ENCODE data around the gene MLH3. TPM values are rescaled to one million over a fixed set of nuclear protein-coding genes. Genes with fewer than 3 reads are reported as not detected.

Gene MLH3
- total RNA-seq, 3 donors from 2014 or later (not counting 1 experiment from before 2014, with no cell fraction given) = 15.5 to 20.7 (median 19.1) TPM

DNA sequence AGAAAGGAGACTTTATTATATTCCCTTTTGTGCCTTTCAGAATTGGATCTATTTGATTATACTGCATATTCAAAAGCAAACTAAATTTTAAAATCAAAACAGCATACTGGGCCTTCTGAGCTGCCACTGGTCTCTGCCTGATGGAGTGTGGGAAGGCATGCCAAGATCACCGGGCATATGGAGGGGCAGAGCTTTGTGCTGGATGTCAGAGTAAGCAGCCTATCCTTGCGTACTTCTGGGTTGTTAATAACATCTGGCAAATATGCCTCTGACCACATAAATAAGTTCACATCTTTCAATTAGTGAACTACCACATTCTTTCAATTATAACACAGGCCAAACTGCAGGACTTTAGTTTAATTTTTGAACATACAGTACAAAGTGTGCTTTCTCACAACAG lies 18.3 kb downstream of the MLH3 start:
- Histone ChIP-seq H3K9me3 (ENCODE audit: control insufficient read depth, insufficient read depth, low read length) (no peaks in the 10 kb centered on the region), H3K27ac (ENCODE audit: low read length) (no peak overlapping the region), H3K27me3 (ENCODE audit: control insufficient read depth, insufficient read depth, low read length) (no peaks in the 10 kb centered on the region), H3K4me1 (ENCODE audit: control insufficient read depth, insufficient read depth, low read length) (no peaks in the 10 kb centered on the region), H3K4me3 (ENCODE audit: low read length) (no peak overlapping the region), H3K36me3 (ENCODE audit: control insufficient read depth, insufficient read depth, low read length) (peaks cover 27% of the 10 kb centered on the region)
- H3K9me3 Mint-ChIP-seq = no peaks in the 10 kb centered on the region
- 98% methylated on average over 2 of the region's 2 CpGs for WGBS (ENCODE audit: insufficient coverage)
- H3K4me3 Mint-ChIP-seq = no peak overlapping the region
- TF ChIP-seq, protein P1, sequence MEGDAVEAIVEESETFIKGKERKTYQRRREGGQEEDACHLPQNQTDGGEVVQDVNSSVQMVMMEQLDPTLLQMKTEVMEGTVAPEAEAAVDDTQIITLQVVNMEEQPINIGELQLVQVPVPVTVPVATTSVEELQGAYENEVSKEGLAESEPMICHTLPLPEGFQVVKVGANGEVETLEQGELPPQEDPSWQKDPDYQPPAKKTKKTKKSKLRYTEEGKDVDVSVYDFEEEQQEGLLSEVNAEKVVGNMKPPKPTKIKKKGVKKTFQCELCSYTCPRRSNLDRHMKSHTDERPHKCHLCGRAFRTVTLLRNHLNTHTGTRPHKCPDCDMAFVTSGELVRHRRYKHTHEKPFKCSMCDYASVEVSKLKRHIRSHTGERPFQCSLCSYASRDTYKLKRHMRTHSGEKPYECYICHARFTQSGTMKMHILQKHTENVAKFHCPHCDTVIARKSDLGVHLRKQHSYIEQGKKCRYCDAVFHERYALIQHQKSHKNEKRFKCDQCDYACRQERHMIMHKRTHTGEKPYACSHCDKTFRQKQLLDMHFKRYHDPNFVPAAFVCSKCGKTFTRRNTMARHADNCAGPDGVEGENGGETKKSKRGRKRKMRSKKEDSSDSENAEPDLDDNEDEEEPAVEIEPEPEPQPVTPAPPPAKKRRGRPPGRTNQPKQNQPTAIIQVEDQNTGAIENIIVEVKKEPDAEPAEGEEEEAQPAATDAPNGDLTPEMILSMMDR (IDR thresholded peaks at IDR 0.05) = no peak
- no peak for ATAC-seq
- H3K4me1 Mint-ChIP-seq = no peaks in the 10 kb centered on the region
- H3K27me3 Mint-ChIP-seq (ENCODE audit: low read depth in 2 of 2) = no peaks in the 10 kb centered on the region
- H3K27ac Mint-ChIP-seq = no peak overlapping the region
- intact Hi-C loops (cut with micrococcal nuclease) = no loop called here
- no peak for DNase-seq
- peaks cover 12% of the 10 kb centered on the region for H3K36me3 Mint-ChIP-seq

DNA sequence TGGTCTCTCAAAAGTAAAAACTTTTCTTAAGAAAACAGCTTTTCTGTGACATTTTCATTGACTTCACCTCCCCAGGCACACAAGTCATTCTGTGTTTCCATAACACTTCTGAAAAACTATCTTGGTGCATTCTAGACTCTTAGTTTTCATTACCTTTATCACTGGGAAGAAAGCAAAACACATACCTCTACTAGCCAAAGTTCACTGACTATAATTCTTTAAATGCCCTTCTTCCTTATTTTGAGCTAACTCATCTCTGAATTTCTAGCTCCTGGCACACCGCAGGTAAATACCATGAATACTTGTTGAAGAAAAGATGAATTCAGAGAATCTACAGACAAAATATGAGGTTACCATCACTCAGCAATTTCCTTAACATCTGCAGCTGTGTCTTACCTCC lies 21.1 kb downstream of the MLH3 start:
- no peaks in the 10 kb centered on the region for H3K27me3 Mint-ChIP-seq (ENCODE audit: low read depth in 2 of 2)
- Histone ChIP-seq H3K36me3 (ENCODE audit: control insufficient read depth, insufficient read depth, low read length) (peaks cover 26% of the 10 kb centered on the region), H3K4me1 (ENCODE audit: control insufficient read depth, insufficient read depth, low read length) (no peaks in the 10 kb centered on the region), H3K9me3 (ENCODE audit: control insufficient read depth, insufficient read depth, low read length) (no peaks in the 10 kb centered on the region), H3K27me3 (ENCODE audit: control insufficient read depth, insufficient read depth, low read length) (no peaks in the 10 kb centered on the region), H3K4me3 (ENCODE audit: low read length) (no peak overlapping the region), H3K27ac (ENCODE audit: low read length) (no peak overlapping the region)
- TF ChIP-seq, protein P1 (IDR thresholded peaks at IDR 0.05) = no peak
- H3K4me1 Mint-ChIP-seq = no peaks in the 10 kb centered on the region
- no peak overlapping the region for H3K4me3 Mint-ChIP-seq
- 0% methylated on average over 1 of the region's 1 CpG for WGBS (ENCODE audit: insufficient coverage)
- DNase-seq (no peak), ATAC-seq (no peak)
- intact Hi-C loops (cut with micrococcal nuclease) = no loop called here
- no peaks in the 10 kb centered on the region for H3K9me3 Mint-ChIP-seq
- H3K27ac Mint-ChIP-seq = no peak overlapping the region
- peaks cover 12% of the 10 kb centered on the region for H3K36me3 Mint-ChIP-seq

DNA sequence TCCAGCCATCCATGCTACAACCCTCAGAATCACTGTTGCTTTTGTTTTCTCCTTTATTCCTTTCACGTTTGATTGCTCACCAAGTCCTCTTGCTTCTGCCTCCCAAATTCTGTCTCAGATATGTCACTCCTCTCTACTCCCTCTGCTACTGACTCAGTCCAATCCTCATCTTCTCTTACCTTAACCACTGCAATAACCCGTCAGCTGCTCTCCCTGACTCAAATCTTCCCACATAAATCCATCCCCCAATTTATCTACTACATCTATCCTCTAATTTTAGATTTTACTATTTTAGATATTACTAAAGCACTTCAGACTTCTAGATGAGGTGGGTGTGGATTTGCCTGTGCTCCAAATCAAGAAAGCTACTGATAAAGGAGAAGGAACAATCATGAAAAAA lies 25.4 kb downstream of the MLH3 start:
- Histone ChIP-seq H3K4me1 (ENCODE audit: control insufficient read depth, insufficient read depth, low read length) (no peaks in the 10 kb centered on the region), H3K36me3 (ENCODE audit: control insufficient read depth, insufficient read depth, low read length) (peaks cover 27% of the 10 kb centered on the region), H3K4me3 (ENCODE audit: low read length) (no peak overlapping the region), H3K27ac (ENCODE audit: low read length) (no peak overlapping the region), H3K27me3 (ENCODE audit: control insufficient read depth, insufficient read depth, low read length) (no peaks in the 10 kb centered on the region), H3K9me3 (ENCODE audit: control insufficient read depth, insufficient read depth, low read length) (no peaks in the 10 kb centered on the region)
- H3K27me3 Mint-ChIP-seq (ENCODE audit: low read depth in 2 of 2) = no peaks in the 10 kb centered on the region
- intact Hi-C loops (cut with micrococcal nuclease) = no loop called here
- no peak for DNase-seq
- 97% methylated on average over 2 of the region's 2 CpGs for WGBS (ENCODE audit: insufficient coverage)
- peaks cover 9% of the 10 kb centered on the region for H3K36me3 Mint-ChIP-seq
- H3K27ac Mint-ChIP-seq = no peak overlapping the region
- TF ChIP-seq, protein P1 (IDR thresholded peaks at IDR 0.05) = no peak
- no peaks in the 10 kb centered on the region for H3K4me1 Mint-ChIP-seq
- H3K9me3 Mint-ChIP-seq = no peaks in the 10 kb centered on the region
- no peak for ATAC-seq
- H3K4me3 Mint-ChIP-seq = no peak overlapping the region

DNA sequence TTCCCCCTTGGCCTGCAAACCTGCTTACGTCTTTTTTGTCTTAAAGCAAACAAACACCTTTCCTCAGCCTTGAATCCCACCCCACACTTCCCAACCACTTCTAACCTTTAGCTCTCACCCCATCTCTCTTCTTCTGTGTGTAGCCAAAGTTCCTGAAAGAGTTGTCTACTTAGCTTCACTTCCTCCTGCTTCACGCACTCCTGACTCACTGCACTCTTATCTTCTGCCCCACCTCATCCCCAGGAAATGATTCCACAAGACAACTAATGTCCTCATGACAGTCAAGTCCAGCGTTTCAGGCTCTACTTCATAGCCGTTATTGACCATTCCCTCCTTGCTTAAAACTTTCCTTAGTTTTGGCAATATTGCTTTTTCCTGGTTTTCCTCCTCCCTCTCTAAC lies 26.2 kb downstream of the MLH3 start:
- no peaks in the 10 kb centered on the region for H3K27me3 ChIP-seq (ENCODE audit: control insufficient read depth, insufficient read depth, low read length)
- TF ChIP-seq, protein P1 (IDR thresholded peaks at IDR 0.05) = no peak
- peaks cover 3% of the 10 kb centered on the region for H3K36me3 Mint-ChIP-seq
- no peak overlapping the region for H3K4me3 ChIP-seq (ENCODE audit: low read length)
- intact Hi-C loops (cut with micrococcal nuclease) = no loop called here
- DNase-seq (no peak), ATAC-seq (no peak)
- H3K4me1 Mint-ChIP-seq = no peaks in the 10 kb centered on the region
- no peak overlapping the region for H3K27ac Mint-ChIP-seq
- no peaks in the 10 kb centered on the region for H3K9me3 Mint-ChIP-seq
- no peaks in the 10 kb centered on the region for H3K27me3 Mint-ChIP-seq (ENCODE audit: low read depth in 2 of 2)
- H3K4me1 ChIP-seq (ENCODE audit: control insufficient read depth, insufficient read depth, low read length) = no peaks in the 10 kb centered on the region
- WGBS (ENCODE audit: insufficient coverage) = 63% methylated on average over 4 of the region's 4 CpGs
- H3K4me3 Mint-ChIP-seq = no peak overlapping the region
- no peaks in the 10 kb centered on the region for H3K9me3 ChIP-seq (ENCODE audit: control insufficient read depth, insufficient read depth, low read length)
- H3K27ac ChIP-seq (ENCODE audit: low read length) = no peak overlapping the region
- peaks cover 25% of the 10 kb centered on the region for H3K36me3 ChIP-seq (ENCODE audit: control insufficient read depth, insufficient read depth, low read length)
